ENCODE data around the gene RNF8.

- TF ChIP-seq POLR2AphosphoS5 (IDR thresholded peaks at IDR 0.05) (no peak), CTCF (IDR thresholded peaks at IDR 0.05) (no peak)
Measured at GRCh38 chr6:37308069-37308815, 45.5 kb upstream of the RNF8 start.

All from prostate gland (tissue), 2 donors.